HepG2 (cell line): ENCODE results near the gene CTNND2. TPM values are rescaled to one million over a fixed set of nuclear protein-coding genes. Genes with fewer than 3 reads are reported as not detected.

Experiments used
- ATAC-seq: fragments of 200-7000 bp; cut with Tn5 transposase; 3 replicates; pipeline ENCODE4 v1.9.1; 2020; ENCODE audit warnings: mild to moderate bottlenecking, moderate library complexity
- BruUV-seq: library from RNA; stranded (reverse); fragments of 400-500 nt; replicated peaks from 2 replicates; lab custom pipeline; 2021; lab: Mats Ljungman, UMichigan
- CTCF ChIA-PET: fragments of 300-600 bp; formaldehyde crosslinking; extraction: SDS; loops from one replicate; lab custom pipeline; 2021; ENCODE audit warnings: low total read pairs, inconsistent platforms, low intra/inter-chr PET ratio; lab: Yijun Ruan, JAX
- POLR2A ChIA-PET: fragments of 350-600 bp; sonication (Branson Sonifier 250); formaldehyde crosslinking; loops from one replicate; lab custom pipeline; 2020; ENCODE audit warnings: antibody characterized with exemption, inconsistent platforms; lab: Yijun Ruan, JAX
- DNase-seq: peaks from one replicate; pipeline ENCODE4 v3.0.0-alpha.2; 2015; ENCODE audit warnings: low spot score
- FAIRE-seq: peaks from 3 replicates; lab custom pipeline; 2011; peaks lifted over from hg19 to GRCh38; lab: Jason Lieb, UNC
- H2AFZ ChIP-seq: one replicate; pipeline ENCODE4 v1.6.1; 2011; ENCODE audit warnings: low read length, inconsistent platforms
- H3K27ac ChIP-seq: fragments of 300-600 bp; 3 replicates; pipeline ENCODE4 v1.8.0; 2011; ENCODE audit warnings: mixed run types, mild to moderate bottlenecking, mixed read lengths, low read length, inconsistent platforms; ENCODE audit not compliant: insufficient read depth; ENCODE audit errors: extremely low read length
- H3K27me3 ChIP-seq, 2 experiments: fragments of 200-600 bp in 1 of 2; 2 replicates in 1 of 2; 3 replicates in 1 of 2; pipeline versions ENCODE4 v1.6.0 to v1.8.0; 2011; ENCODE audit warnings: low read length in 2 of 2, mild to moderate bottlenecking in 2 of 2, moderate library complexity in 2 of 2, inconsistent platforms in 1 of 2; ENCODE audit not compliant: insufficient read depth in 2 of 2, control insufficient read depth in 1 of 2
- H3K36me3 ChIP-seq, 2 experiments: fragments of 200-600 bp in 1 of 2; replicated peaks in 1 of 2; 2 replicates in 1 of 2; 3 replicates in 1 of 2; pipeline versions ENCODE4 v1.5.1 to v1.8.0; 2011; ENCODE audit warnings: low read length in 2 of 2, inconsistent platforms in 1 of 2; ENCODE audit not compliant: insufficient read depth in 2 of 2, control insufficient read depth in 1 of 2
- H3K4me1 ChIP-seq: 2 replicates; pipeline ENCODE4 v1.5.1; 2012; ENCODE audit warnings: low read length, inconsistent platforms; ENCODE audit not compliant: insufficient read depth
- H3K4me2 ChIP-seq: 2 replicates; pipeline ENCODE4 v1.6.0; 2011; ENCODE audit warnings: low read depth, low read length, inconsistent platforms
- H3K4me3 ChIP-seq, 3 experiments: fragments of 200-600 bp in 1 of 3; sonication (generic), shearing (Covaris generic) in 1 of 3; replicated peaks in 1 of 3; 2 replicates each; pipeline ENCODE4 v1.5.1; 2011 to 2016; ENCODE audit warnings: low read length in 3 of 3, inconsistent platforms in 2 of 3, low read depth in 2 of 3, mild to moderate bottlenecking in 2 of 3, control low read depth in 1 of 3, mixed read lengths in 1 of 3; ENCODE audit not compliant: insufficient read depth in 1 of 3
- H3K79me2 ChIP-seq: one replicate; pipeline ENCODE4 v1.6.1; 2011; ENCODE audit warnings: low read length, inconsistent platforms; ENCODE audit not compliant: insufficient read depth
- H3K9ac ChIP-seq: 2 replicates; pipeline ENCODE4 v1.6.0; 2011; ENCODE audit warnings: mild to moderate bottlenecking, low read depth, low read length, inconsistent platforms; ENCODE audit not compliant: insufficient read depth
- H3K9me3 ChIP-seq: 2 replicates; pipeline ENCODE4 v1.5.1; 2012; ENCODE audit warnings: mild to moderate bottlenecking, low read length
- H4K20me1 ChIP-seq: 2 replicates; pipeline ENCODE4 v1.6.0; 2011; ENCODE audit warnings: inconsistent platforms, mild to moderate bottlenecking, low read length, moderate library complexity; ENCODE audit not compliant: insufficient read depth
- KLF13 ChIP-seq: sonication (generic); formaldehyde crosslinking; IDR thresholded peaks from 2 replicates; pipeline ENCODE4 v1.4.0; 2020; ENCODE audit warnings: mild to moderate bottlenecking, missing genetic modification reagents
- KLF15 ChIP-seq: sonication (generic); formaldehyde crosslinking; IDR thresholded peaks from 2 replicates; pipeline ENCODE4 v1.8.1; 2023; ENCODE audit warnings: borderline replicate concordance, mild to moderate bottlenecking, inconsistent platforms, missing genetic modification reagents, mixed read lengths
- MAFK ChIP-seq, 2 experiments: IDR thresholded peaks in 1 of 2; conservative IDR thresholded peaks in 1 of 2; 2 replicates each; pipeline ENCODE4 v1.6.1; 2011; ENCODE audit warnings: improper control_type of control experiment in 2 of 2, low read length in 2 of 2
- MBD4 ChIP-seq: IDR thresholded peaks from 2 replicates; pipeline ENCODE4 v1.6.1; 2012; ENCODE audit warnings: low read length, inconsistent platforms, borderline replicate concordance
- MIER2 ChIP-seq: IDR thresholded peaks from 2 replicates; pipeline ENCODE4 v1.6.1; 2016; ENCODE audit warnings: missing biosample characterization, missing genetic modification reagents
- MIER3 ChIP-seq: IDR thresholded peaks from 2 replicates; pipeline ENCODE4 v1.6.1; 2016; ENCODE audit warnings: missing compliant biosample characterization, borderline replicate concordance
- MTA3 ChIP-seq: sonication (generic); formaldehyde crosslinking; IDR thresholded peaks from 2 replicates; pipeline ENCODE4 v1.4.0; 2020; ENCODE audit warnings: missing genetic modification reagents
- NCOA5 ChIP-seq: sonication (generic); formaldehyde crosslinking; IDR thresholded peaks from 2 replicates; pipeline ENCODE4 v1.4.0; 2020; ENCODE audit warnings: missing genetic modification reagents
- NFE2L2 ChIP-seq: fragments of 150-350 bp; IDR thresholded peaks from 2 replicates; pipeline ENCODE4 v1.6.1; 2014; ENCODE audit warnings: low read length
- SOX6 ChIP-seq, 2 experiments: fragments of 450-650 bp in 1 of 2; sonication (generic) in 1 of 2; formaldehyde crosslinking in 1 of 2; IDR thresholded peaks; 2 replicates each; pipeline versions ENCODE4 v1.4.0 to v1.6.1; 2017 to 2020; ENCODE audit warnings: antibody characterized with exemption in 1 of 2, mild to moderate bottlenecking in 1 of 2, missing genetic modification reagents in 1 of 2
- U2AF2 ChIP-seq: fragments of 200-400 bp; formaldehyde crosslinking; IDR thresholded peaks from 2 replicates; pipeline ENCODE4 v1.6.1; 2017; ENCODE audit warnings: low read depth, mild to moderate bottlenecking, low read length
- ZNF275 ChIP-seq: sonication (generic); formaldehyde crosslinking; IDR thresholded peaks from 2 replicates; pipeline ENCODE4 v1.8.0; 2022; ENCODE audit warnings: missing genetic modification reagents, mild to moderate bottlenecking, inconsistent platforms, borderline replicate concordance
- ZNF564 ChIP-seq: sonication (generic); formaldehyde crosslinking; IDR thresholded peaks from 2 replicates; pipeline ENCODE4 v1.8.1; 2023; ENCODE audit warnings: mild to moderate bottlenecking, missing genetic modification reagents
- ZNF672 ChIP-seq: sonication (generic); formaldehyde crosslinking; IDR thresholded peaks from 2 replicates; pipeline ENCODE4 v1.8.1; 2022; ENCODE audit warnings: missing genetic modification reagents
- ZNF720 ChIP-seq: sonication (generic); formaldehyde crosslinking; IDR thresholded peaks from 2 replicates; pipeline ENCODE4 v1.4.0; 2020; ENCODE audit warnings: missing genetic modification reagents
- ZSCAN12 ChIP-seq: sonication (generic); formaldehyde crosslinking; IDR thresholded peaks from 2 replicates; pipeline ENCODE4 v1.9.0; 2021; ENCODE audit warnings: mild to moderate bottlenecking, missing genetic modification reagents
- WGBS: methylation state at CpG from one replicate; pipeline ENCODE4 v1.1.6; 2017; ENCODE audit warnings: low lambda C conversion rate; 5-methylcytosine and 5-hydroxymethylcytosine counted together
- in situ Hi-C: cut with HindIII; loops from 2 replicates; pipeline ENCODE4 v1.10.0; 2017; ENCODE audit warnings: low pct_unique_long_range_greater_than_20kb; ENCODE audit not compliant: extremely low pct_ligation_motif_present
- intact Hi-C: fragments of 100-400 bp; cut with micrococcal nuclease; formaldehyde crosslinking; loops from one replicate; pipeline ENCODE4 v1.10.0; 2022; ENCODE audit not compliant: unreplicated experiment
- polyA plus RNA-seq, 8 experiments: library from polyadenylated mRNA; depleted of rRNA in 3 of 8; stranded (reverse) in 7 of 8; unstranded in 1 of 8; fragments of >200 nt; fragmentation: Illumina TruSeq in 4 of 8; extraction: Trizol in 4 of 8; gene quantifications; 2 replicates each; pipeline versions ENCODE4 v1.2.1 to v1.2.3, GENCODE V29; 2011 to 2016; ENCODE audit warnings: low read depth in 4 of 8, missing spikeins in 1 of 8, mixed read lengths in 1 of 8; ENCODE audit not compliant: insufficient read depth in 1 of 8
- total RNA-seq, 5 experiments: library from RNA; depleted of rRNA; stranded (reverse); fragments of >200 nt; fragmentation: Illumina TruSeq; extraction: Trizol; gene quantifications; 2 replicates each; pipeline ENCODE4 v1.2.3, GENCODE V29; 2016; ENCODE audit warnings: low read depth in 1 of 5

Gene CTNND2
- total and polyA plus RNA-seq, 2 of the 13 experiments (the other 11 are each of a cell fraction or from before 2014, with no cell fraction given): not detected

DNA sequence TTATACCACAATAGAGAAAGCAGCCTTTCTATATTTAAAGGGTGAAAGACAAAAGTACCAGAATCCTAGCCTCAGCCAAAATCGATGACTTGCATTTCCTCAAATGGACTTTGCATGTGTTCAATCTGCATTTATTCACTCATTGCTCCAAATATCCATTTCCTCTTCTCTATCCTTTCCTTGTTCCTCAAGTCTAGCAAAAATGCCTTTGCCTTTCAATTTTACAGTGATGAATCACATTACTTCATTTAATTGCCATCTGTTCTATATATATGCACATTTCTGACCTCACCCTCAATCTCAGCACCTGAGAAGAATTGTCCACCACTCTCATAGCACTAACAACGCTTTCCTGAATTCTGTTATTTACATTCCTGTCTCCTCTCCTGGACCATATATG lies 329.5 kb downstream of the CTNND2 start:
- Histone ChIP-seq H3K4me3 (no peak overlapping the region), H2AFZ (no peak overlapping the region), H3K9me3 (no peaks in the 10 kb centered on the region), H3K79me2 (no peaks in the 10 kb centered on the region), H3K36me3 (no peaks in the 10 kb centered on the region), H4K20me1 (no peaks in the 10 kb centered on the region), H3K27me3 (no peaks in the 10 kb centered on the region), H3K9ac (no peak overlapping the region), H3K27ac (no peak overlapping the region), H3K4me1 (peaks cover 13% of the 10 kb centered on the region), H3K4me2 (no peak overlapping the region)
- no TSS peak for BruUV-seq
- ATAC-seq (no peak), DNase-seq (no peak), FAIRE-seq (no peak)
- in situ Hi-C loops (no loop called here), intact Hi-C loops (no loop called here)
- ChIA-PET POLR2A (no interaction called here), CTCF (no interaction called here)
- TF ChIP-seq MTA3 (no peak), NFE2L2 (0 out of 2 replicates have a peak, but pooled peaks have one; percentile 6), MAFK (conservative IDR thresholded peaks at IDR 0.05 in 1 of 2, IDR thresholded peaks at IDR 0.05 in 1 of 2; ENCODE audit: low read length in 2 of 2) (peak; percentile 35 to 45; a peak in 3 of 4 replicates)
- WGBS: 25% methylated on average over 2 of the region's 2 CpGs

- POLR2A ChIA-PET: no interaction called here
These were observed 330.9 kb downstream of the CTNND2 start for GRCh38 chr5:11573140-11573992.

More at GRCh38 chr5:11573140-11573992, 330.9 kb downstream of the CTNND2 start:
- 25% methylated on average over 5 of the region's 5 CpGs for WGBS
- H3K9ac ChIP-seq: no peak overlapping the region
- CTCF ChIA-PET: no interaction called here
- in situ Hi-C loops (no loop called here), intact Hi-C loops (no loop called here)
- FAIRE-seq (no peak), DNase-seq (no peak)
- no peaks in the 10 kb centered on the region for H3K9me3 ChIP-seq
- TF ChIP-seq ZNF672: no peak
- TF ChIP-seq MBD4: no peak
- no peak for TF ChIP-seq ZNF564 (CRISPR knock-in tag)
- TF ChIP-seq NCOA5 (CRISPR knock-in tag): no peak
- TF ChIP-seq ZNF720 (CRISPR knock-in tag): no peak
- no peak for TF ChIP-seq SOX6 (IDR thresholded peaks at IDR 0.05)
- no peak for TF ChIP-seq SOX6 (CRISPR knock-in tag; IDR thresholded peaks at IDR 0.05)
- no peak for TF ChIP-seq ZNF275 (CRISPR knock-in tag)
- no peak for TF ChIP-seq KLF13 (CRISPR knock-in tag)
- TF ChIP-seq U2AF2: no peak
- TF ChIP-seq MIER3 (CRISPR knock-in tag): no peak
- no peak for TF ChIP-seq MIER2
- TF ChIP-seq ZSCAN12 (CRISPR knock-in tag): no peak
- no peak for TF ChIP-seq KLF15 (CRISPR knock-in tag)
- TF ChIP-seq, all 625 proteins: peak for 0
- Histone ChIP-seq H3K4me3 (no peak overlapping the region), H3K27ac (no peak overlapping the region), H2AFZ (no peak overlapping the region), H3K79me2 (no peaks in the 10 kb centered on the region), H3K4me2 (no peak overlapping the region), H3K27me3 (no peaks in the 10 kb centered on the region), H4K20me1 (no peaks in the 10 kb centered on the region), H3K4me1 (peaks cover 12% of the 10 kb centered on the region), H3K36me3 (no peaks in the 10 kb centered on the region)
- ATAC-seq: no peak
- no TSS peak for BruUV-seq
